Activated CD4-positive, alpha-beta T cell treated with anti-CD3 and anti-CD28 coated beads for 24 hours (primary cell): Measurements from ENCODE around the gene SEC23A.
"Not testable (repeated sequence)": the region's sequence is repeated elsewhere in the genome, so short reads cannot be mapped to it uniquely, and the experiment has no call there.

Experiments
- DNase-seq, 2 donors: peaks; one replicate each; pipeline ENCODE4 v3.0.0-alpha.2; 2020; ENCODE audit warnings: low read depth in 2 of 2

The SEC23A gene

GRCh38 chr14:39030209-39030608, 72.8 kb downstream of the SEC23A start:
- DNase-seq = no peak

- no peak for DNase-seq
These were observed 73.2 kb downstream of the SEC23A start for GRCh38 chr14:39029789-39030188.

- no peak for DNase-seq
These were observed 74.4 kb downstream of the SEC23A start for GRCh38 chr14:39028620-39029019.

GRCh38 chr14:39025810-39026627, 77.0 kb downstream of the SEC23A start:
- DNase-seq = no peak

- no peak for DNase-seq
These were observed 77.7 kb downstream of the SEC23A start for GRCh38 chr14:39025250-39025809.

- no peak for DNase-seq
These were observed 78.8 kb downstream of the SEC23A start for GRCh38 chr14:39023939-39024871.

- not testable (repeated sequence) for DNase-seq
These were observed 85.7 kb downstream of the SEC23A start for GRCh38 chr14:39017096-39018016.

- no peak for DNase-seq
These were observed 86.3 kb downstream of the SEC23A start for GRCh38 chr14:39016733-39017095.

- no peak for DNase-seq
These were observed 87.0 kb downstream of the SEC23A start for GRCh38 chr14:39015964-39016577.

- no peak for DNase-seq
These were observed 87.6 kb downstream of the SEC23A start for GRCh38 chr14:39015360-39015961.

GRCh38 chr14:39014460-39014859, 88.6 kb downstream of the SEC23A start:
- no peak for DNase-seq

- DNase-seq = not testable (repeated sequence)
These were observed 94.1 kb downstream of the SEC23A start for GRCh38 chr14:39008965-39009364.

- no peak for DNase-seq
These were observed 96.2 kb downstream of the SEC23A start for GRCh38 chr14:39006721-39007410.

- DNase-seq = no peak
These were observed 97.8 kb downstream of the SEC23A start for GRCh38 chr14:39005044-39005880.

GRCh38 chr14:38999949-39000348, 103.1 kb downstream of the SEC23A start:
- no peak for DNase-seq

- no peak for DNase-seq
These were observed 108.3 kb downstream of the SEC23A start for GRCh38 chr14:38994731-38995130.

GRCh38 chr14:38993981-38994380, 109.1 kb downstream of the SEC23A start:
- no peak for DNase-seq

- no peak for DNase-seq
These were observed 110.8 kb downstream of the SEC23A start for GRCh38 chr14:38992067-38992844.
